ENCODE results near the gene CACNG4.

The CACNG4 gene

DNA sequence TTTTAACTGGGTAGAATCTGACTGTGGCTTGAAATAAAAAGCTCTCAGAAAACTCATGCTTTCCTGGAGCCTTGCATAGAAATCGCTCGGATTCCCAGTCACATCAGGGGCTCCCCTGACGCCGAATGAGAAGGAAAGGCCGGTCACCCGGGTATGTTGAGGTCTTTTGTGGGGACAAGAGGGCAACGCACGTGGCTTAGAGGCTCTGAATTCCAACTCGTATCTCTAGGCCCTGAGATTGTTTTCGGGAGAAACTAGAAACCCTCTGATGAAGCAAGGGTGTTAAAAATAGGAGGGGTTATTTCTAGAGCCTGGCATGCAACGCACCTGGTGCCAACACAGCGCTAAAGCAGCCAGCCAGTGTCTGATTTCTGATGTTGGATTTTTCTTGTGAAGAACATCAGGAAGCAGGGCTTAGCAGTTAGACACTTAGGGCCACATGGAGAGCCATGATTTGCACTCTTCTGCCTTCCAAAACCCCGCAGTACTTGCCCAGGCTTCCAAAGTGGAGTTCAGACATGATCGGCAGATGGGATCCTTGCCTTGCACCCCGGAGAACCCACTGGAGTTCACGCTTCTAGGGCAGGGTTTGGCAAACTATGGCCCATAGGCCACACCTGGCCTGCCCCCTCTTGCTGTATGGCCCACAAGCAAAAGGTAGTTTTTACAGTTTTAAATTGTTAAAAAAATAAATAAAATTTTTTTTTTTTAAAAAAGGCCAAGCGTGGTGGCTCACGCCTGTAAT is 92.4 kb downstream of the CACNG4 start:
- FAIRE-seq = no peak
- DNase-seq (ENCODE audit: low spot score) = no peak

DNA sequence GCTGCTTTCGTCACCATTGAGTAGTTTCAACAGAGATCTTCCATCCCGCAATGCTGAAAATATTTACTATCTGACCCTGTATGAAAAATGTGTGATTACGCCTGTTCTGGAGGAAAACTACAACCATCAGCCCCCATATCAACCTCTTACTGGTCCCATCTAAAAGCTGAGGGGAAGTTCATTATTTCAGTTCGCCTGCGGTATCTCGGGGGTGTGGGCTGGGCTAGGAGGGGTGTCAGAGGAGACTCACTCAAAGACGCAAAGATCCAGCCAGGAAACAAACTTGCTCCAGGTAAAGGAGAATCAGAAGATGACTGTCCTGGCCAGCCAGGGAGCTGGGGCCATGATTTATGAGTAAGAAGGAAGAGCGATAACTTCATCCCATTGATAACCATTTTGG is 93.5 kb downstream of the CACNG4 start:
- FAIRE-seq = no peak
- no peak for DNase-seq (ENCODE audit: low spot score)

DNA sequence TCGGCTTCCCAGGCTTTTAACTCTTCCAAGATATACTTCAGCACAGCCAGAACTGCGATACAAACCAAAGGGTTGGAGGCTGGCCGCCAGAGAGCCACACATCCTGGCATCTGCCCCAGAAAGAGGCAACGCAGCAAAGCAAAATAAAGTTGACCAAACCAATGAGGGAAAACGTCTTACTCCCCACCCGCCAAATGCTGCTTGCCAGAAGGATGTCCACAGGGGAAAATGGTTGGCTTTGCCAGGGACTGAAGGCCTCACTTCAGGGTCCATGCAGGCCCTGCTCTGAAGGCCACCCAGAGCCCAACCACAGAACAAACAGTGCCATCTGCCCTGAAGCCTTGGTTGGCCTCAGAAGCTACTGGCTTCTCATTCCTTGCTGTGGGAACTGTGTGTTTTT is 94.9 kb downstream of the CACNG4 start:
- DNase-seq (ENCODE audit: low spot score) = no peak
- FAIRE-seq = no peak

DNA sequence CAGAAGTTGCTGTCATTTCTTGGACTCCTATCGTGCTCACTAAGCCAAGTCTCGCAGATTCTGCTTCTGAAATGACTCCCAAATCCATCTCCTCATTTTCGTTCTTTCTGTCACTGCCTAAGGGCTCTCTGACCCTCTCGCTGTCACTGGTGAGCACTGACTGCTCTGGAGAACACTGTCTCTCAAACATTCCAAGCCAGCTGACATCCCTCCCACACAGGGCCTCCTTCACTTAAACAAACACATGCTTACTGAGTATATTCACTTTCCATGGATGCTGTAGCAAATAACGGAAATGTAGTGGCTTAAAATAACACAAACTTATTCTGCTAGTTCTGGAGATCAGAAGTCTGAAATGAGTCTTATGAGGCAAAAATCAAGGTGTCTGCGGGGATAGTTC is 98.6 kb downstream of the CACNG4 start:
- DNase-seq (ENCODE audit: low spot score) (no peak), FAIRE-seq (no peak)

DNA sequence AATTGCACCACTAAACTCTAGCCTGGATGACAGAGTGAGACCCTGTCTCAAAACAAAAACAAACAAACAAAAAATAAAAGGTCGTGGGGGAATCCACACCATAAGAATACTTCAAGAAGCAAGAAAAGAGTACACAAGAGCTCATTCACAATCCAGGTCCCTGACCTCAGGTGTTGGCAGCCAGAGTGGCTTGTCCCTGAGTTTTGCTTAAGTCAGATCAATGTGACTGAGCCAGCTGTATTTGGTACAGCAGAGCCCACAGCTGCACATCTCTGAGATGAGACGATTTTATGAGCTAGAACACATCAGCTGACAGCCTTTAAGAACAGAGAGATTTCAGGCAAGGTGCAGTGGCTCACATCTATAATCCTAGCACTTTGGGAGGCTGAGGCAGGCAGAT is 102.2 kb downstream of the CACNG4 start:
- FAIRE-seq = no peak
- no peak for DNase-seq (ENCODE audit: low spot score)

DNA sequence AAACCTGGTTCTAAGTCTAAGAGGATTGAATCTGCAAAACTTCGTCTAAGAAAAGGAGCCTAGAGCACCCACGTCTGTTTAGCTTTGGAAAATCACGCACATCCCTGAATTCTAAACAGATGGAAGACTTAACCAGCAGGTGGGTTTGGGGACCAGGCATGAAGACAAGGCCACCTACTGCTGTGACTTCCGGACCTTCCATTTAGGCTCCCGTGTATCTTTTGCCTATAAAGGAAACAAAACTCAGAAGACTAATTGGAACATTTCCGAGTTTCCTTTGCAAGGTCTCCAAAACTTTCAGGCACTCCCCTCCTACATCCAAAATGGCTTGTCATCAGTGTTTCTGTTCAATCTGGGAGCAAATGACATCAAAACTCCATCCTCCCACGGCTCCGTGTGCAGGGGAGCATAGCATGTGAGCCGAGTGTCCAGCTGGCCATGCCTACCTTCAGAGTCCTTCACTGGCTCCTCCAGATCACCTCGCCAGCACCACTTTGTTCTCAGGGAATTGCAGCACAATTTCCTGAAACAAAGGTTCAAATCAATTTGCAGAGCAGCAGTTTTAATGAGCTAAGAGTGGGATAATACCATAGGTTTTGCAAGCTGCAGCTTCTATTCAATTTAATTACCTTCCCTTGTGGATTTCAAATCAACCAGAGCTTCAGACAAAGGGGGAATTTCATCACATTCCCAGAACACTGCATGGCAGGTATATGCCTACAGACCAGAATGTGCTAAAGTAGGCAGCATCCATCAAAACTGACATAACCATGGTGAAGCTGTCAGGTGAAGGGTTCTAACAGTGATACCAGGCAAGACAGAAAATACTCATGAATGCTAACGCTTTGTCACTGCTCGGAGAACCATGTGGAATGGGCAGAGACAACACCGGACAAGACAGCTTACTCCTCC is 103.3 kb downstream of the CACNG4 start:
- FAIRE-seq (no peak), DNase-seq (ENCODE audit: low spot score) (no peak)

DNA sequence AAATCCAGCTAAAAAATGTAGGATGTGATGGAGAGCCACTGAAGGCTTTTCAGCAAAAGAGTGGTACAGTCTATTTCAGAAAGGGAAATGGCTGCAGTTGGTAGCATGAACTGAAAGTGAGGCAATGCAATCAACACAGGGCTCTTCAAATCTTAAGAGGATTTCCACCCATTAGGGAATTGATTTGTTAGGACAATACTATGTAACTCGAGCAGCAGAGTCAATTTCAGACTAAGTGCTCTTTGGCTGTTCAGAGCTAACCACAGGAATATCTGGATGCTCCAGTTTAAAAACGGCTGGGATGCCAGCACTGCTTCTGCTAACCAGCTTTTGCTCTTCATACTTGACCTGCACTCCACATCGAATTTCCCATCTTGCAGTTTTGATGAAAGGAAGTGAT is 104.5 kb downstream of the CACNG4 start:
- FAIRE-seq = no peak
- no peak for DNase-seq (ENCODE audit: low spot score)

DNA sequence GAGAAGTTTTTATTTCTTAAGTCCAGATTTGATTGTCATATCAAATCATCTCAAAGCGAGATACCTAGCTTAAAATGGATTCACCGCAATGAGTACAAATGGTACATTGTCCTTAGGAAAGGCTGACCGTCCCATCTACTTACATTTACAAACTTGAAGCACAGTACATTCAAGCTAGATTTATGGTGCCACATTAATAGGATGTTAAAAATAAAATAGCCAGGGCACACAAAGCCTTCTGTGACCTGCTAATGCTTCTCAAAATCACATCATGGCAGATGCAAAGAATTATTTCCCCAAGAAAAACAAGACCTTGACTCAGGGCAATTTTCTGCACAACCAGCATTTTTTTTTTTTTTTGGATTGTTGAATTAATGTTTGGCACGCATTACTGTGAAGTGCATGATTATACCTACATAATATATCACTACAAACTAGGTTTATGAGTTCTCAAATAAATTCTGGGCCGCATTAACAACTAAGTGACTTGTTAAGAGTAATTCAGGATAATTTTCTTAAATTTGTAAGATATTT is 105.2 kb downstream of the CACNG4 start:
- FAIRE-seq (no peak), DNase-seq (ENCODE audit: low spot score) (no peak)

DNA sequence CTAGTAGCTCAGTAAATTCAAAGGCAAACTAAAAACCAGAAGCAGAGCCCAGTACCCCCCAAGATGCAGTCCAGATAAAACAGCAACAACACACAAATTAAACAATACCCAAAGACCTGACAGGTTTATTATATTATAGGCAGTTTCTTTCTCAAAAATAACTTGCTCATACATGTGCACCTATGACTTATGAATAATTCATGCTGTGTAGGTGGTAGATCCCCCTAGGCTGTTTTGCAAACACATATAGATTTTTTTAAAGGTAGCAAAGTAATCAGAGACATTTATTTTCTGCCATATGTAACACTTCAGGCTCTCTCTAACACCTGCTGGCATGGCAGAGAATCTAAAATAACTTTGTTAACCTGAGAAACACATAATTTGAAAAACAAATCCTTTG is 107.1 kb downstream of the CACNG4 start:
- FAIRE-seq (no peak), DNase-seq (ENCODE audit: low spot score) (no peak)

DNA sequence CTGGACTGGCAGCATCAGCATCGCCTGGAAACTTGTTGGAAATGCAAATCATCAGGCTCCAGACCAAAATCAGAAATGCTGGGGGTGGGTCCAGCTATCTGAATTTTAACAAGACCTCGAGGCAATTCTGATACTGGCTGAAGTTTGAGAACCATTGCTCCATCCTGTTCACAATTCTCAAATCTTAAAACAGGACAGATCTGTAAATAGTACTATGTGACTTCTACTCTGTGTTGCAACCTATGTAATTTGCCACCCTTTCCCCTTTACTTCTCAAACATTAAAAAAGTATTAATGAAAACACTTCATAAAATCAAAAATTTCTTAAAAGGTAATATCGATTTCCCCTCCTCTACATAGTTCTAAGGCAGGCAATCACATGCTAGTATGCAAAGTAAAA is 108.4 kb downstream of the CACNG4 start:
- DNase-seq (ENCODE audit: low spot score) = no peak
- FAIRE-seq = no peak

DNA sequence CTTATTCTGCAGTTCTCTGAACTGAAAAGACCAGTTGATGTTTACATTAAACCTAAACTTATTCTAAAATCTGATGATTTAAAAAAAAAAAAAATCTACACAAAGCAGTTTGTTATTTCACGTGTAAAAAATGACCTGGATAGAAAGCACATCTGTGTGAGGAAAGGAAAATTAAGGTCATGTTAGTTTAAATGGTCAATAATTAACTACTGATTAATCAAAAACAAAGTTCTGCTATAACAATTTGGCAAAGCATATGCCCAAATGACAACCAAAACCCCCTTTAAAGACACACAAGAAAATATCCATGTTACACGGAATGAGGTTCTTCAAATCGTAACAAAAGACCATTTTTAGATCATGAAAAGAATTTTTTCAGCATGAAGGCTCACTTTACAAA is 110.3 kb downstream of the CACNG4 start:
- FAIRE-seq = peak; percentile 31

DNA sequence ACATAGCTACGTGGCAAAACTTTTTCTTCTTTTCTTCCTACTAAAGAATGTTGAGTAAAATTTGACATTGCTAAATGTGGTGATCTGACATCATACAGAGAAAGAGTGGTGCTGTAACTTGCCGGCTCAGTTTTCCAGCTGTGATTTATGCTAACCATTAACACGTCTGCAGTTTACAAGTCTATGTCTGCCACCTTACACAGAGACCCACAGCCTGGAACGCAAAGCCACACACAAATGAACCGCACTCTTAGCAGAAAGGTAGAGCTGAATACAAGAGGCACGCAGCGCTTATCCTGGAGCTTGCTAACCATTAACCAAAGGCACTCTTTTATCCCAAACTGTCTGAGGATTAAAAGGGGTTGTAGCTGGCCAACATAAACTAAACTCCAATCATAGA is 111.8 kb downstream of the CACNG4 start:
- peak; percentile 39 for DNase-seq (ENCODE audit: low spot score)
- FAIRE-seq = peak; percentile 85

More for the DNA sequence above, 110.3 kb downstream of the CACNG4 start:
- DNase-seq (ENCODE audit: low spot score) = no peak

DNA sequence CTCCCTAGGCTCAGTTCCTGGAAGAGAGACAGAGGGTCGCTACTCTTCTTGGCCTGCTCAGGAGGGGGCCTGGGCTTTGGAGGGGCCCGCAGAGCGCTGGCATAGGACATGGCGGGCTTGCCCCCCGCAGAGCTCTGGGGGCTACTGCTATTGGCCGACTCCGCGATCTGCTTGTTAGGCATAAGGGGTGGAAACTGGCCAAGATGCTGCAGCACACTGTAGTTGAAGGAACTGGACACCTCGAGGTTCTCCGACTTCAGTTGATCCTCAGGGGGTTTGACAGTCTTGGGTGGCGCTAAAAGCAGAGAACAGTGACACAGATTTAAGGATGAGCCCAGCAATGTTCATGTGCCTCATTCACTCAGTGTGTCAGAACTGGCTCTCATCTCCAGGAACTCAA is 113.8 kb downstream of the CACNG4 start:
- DNase-seq (ENCODE audit: low spot score) (no peak), FAIRE-seq (no peak)

DNA sequence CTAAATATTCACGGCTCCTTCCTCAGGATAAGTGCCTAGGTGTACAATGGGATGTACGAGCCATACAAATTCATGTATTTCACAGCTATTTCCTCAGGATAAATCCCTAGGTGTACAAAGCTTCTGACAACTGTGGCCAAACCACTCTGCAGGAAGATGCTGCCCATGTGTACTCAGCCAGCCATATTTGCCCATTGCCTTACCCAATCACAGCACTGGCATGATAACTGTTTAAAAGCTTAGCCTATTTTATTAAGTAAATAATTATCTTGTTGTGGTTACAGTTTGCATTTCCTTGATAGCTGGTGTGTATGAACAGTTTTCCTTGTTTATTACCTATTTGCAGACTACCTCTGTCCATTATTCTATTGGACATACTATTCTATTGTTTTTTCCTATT is 115.0 kb downstream of the CACNG4 start:
- no peak for FAIRE-seq

DNA sequence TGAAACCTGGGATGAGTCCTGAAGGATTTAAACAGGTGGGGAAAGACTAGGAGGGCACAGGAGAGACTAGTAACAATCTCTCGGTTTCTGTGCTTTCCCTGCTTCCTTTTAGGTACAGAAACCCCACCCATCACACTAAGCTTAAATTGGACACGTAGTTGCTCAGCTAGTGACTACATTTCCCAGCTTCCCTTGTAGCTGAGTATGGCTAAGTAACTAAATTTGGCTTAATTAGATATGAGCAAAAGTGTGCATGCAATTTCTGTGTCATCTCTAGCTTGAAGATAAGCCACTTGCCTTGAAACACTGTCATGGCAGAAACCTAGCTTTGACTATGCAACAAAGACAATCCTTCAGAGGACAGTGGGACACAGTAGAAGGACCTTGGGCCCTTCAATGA is 116.3 kb downstream of the CACNG4 start:
- DNase-seq (ENCODE audit: low spot score) = no peak
- FAIRE-seq = no peak

More for the DNA sequence above, 115.0 kb downstream of the CACNG4 start:
- DNase-seq (ENCODE audit: low spot score) = no peak

DNA sequence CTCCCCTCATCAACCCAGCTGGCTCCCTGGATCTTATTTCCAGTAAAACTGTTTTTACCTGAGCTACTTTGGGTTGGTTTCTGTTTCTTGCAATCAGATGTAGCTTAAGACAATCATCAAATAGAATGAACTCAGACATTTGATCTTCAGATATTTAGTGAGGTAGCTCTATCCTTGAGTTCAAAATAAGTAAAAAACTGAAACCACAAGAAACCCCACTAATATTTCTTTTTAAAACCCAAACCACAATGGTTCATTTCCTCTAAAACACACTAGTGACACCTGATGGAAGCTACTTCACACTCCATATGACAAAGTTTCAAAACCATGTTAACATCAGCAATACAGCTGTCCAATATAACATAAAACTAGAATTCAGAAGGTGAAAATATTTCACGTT is 117.6 kb downstream of the CACNG4 start:
- no peak for DNase-seq (ENCODE audit: low spot score)

More for the DNA sequence above, 117.6 kb downstream of the CACNG4 start:
- no peak for FAIRE-seq
